Middle frontal gyrus (tissue), 1 donor: ENCODE data around the gene CCL8.

Experiments
- DNase-seq: peaks from one replicate; pipeline ENCODE4 v3.0.0-alpha.2; 2015; ENCODE audit warnings: low spot score; ENCODE audit errors: extremely low spot score

The CCL8 gene

GRCh38 chr17:34366529-34367107, 47.4 kb downstream of the CCL8 start:
- DNase-seq: no peak

DNA sequence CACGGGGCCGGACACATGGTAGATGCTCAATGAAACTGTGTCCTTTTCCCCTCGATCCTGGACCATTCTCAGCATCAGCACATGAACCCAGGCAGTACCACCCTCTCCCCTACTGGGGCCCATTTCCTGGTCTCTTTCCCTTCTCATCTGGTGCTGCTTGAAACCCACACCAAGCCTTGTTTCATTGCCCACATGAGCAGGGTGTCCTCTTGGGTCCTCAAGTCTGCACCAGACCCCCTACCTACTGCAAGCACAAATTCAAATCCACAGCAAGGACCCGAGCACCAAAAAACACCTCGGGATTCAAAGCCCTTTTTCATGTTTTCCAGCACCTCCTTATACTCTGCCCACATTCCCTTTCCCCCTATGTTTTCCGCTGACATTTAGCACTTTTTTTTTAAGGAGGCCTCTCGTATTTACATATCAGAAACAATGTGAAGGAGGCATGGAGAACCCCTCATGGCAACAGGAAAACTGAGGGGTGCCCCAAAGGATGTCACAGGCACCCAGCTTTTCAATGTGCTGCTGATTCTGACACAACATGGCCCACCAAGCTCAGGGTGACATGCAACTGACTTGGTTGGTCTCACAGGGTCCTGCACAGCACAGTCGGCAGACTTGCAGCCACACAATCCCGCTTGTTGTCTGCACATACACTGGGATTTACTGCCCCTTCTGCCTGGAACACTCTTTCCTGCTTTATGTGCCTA, 48.4 kb downstream of the CCL8 start:
- DNase-seq: no peak

- DNase-seq: no peak
Observed at GRCh38 chr17:34368196-34368945, 49.1 kb downstream of the CCL8 start.

DNA sequence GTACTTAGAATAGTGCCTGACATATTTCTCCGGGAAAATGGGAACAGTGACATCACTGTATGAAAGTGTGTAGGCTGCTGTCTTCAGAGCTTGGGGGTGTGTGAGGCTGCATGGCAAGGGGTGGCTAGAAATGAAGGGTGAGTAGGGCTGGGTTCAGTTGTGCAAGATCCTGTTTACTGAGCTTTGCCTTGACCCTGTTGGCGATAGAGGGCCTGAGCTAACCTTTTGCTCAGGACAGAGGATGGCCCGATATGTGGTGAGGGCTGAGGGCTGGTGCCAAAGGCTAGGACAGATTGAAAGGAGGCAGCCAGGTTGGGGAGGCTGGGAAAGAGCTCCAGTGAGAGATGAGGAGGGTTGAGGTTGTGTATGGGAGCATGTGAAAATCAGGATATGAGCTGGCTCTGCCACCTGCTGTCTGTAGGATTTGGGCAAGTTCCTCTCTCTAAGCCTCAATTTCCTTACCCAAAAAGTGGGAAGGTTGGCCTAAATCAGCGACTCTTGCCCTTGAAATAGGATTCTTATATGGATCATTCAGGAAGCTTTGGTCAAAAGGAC, 49.8 kb downstream of the CCL8 start:
- DNase-seq: no peak

- no peak for DNase-seq
Observed at GRCh38 chr17:34369571-34369970, 50.3 kb downstream of the CCL8 start.

- no peak for DNase-seq
Observed at GRCh38 chr17:34370376-34370996, 51.3 kb downstream of the CCL8 start.

GRCh38 chr17:34370997-34371395, 51.8 kb downstream of the CCL8 start:
- DNase-seq: no peak
